Measurements from ENCODE around the gene LDLRAD3. TPM values are rescaled to one million over a fixed set of nuclear protein-coding genes. Genes with fewer than 3 reads are reported as not detected.

LDLRAD3 gene
- total RNA-seq, 2 experiments from 2014 or later, result not detected

- no peaks in the 10 kb centered on the region for H3K9me3 Mint-ChIP-seq (ENCODE audit: low read depth)
- H3K4me3 Mint-ChIP-seq, result no peak overlapping the region
- peaks cover 1% of the 10 kb centered on the region for H3K4me1 Mint-ChIP-seq
- DNase-seq, result no peak
- H3K27ac Mint-ChIP-seq, result no peak overlapping the region
- no peak for ATAC-seq
- H3K36me3 Mint-ChIP-seq, result no peaks in the 10 kb centered on the region
- CTCF ChIA-PET, result no interaction called here
- no peaks in the 10 kb centered on the region for H3K27me3 Mint-ChIP-seq
Observed at GRCh38 chr11:36047344-36047743, 103.5 kb downstream of the LDLRAD3 start.

- Mint-ChIP-seq H3K27me3 (no peaks in the 10 kb centered on the region), H3K27ac (no peak overlapping the region)
- CTCF ChIA-PET, result no interaction called here
Observed at GRCh38 chr11:36048496-36049247, 104.8 kb downstream of the LDLRAD3 start.

GRCh38 chr11:36051235-36052144, 107.6 kb downstream of the LDLRAD3 start:
- Mint-ChIP-seq H3K27ac (no peak overlapping the region), H3K27me3 (no peaks in the 10 kb centered on the region), H3K4me1 (peaks cover 1% of the 10 kb centered on the region), H3K36me3 (no peaks in the 10 kb centered on the region), H3K4me3 (no peak overlapping the region), H3K9me3 (ENCODE audit: low read depth) (peaks cover 5% of the 10 kb centered on the region)
- no peak for DNase-seq
- CTCF ChIA-PET, result no interaction called here
- no peak for ATAC-seq

More at GRCh38 chr11:36048496-36049247, 104.8 kb downstream of the LDLRAD3 start:
- H3K36me3 Mint-ChIP-seq, result no peaks in the 10 kb centered on the region
- DNase-seq (no peak), ATAC-seq (no peak)
- H3K4me3 Mint-ChIP-seq, result no peak overlapping the region
- no peaks in the 10 kb centered on the region for H3K9me3 Mint-ChIP-seq (ENCODE audit: low read depth)
- H3K4me1 Mint-ChIP-seq, result peaks cover 1% of the 10 kb centered on the region

GRCh38 chr11:36053281-36053680, 109.4 kb downstream of the LDLRAD3 start:
- CTCF ChIA-PET, result interaction anchor here (0.7 kb wide), 1 partner anchor 213 kb away, joined by 3 read pairs; no protein-coding TSS in a partner anchor
- Mint-ChIP-seq H3K4me1 (peaks cover 1% of the 10 kb centered on the region), H3K27me3 (no peaks in the 10 kb centered on the region), H3K9me3 (ENCODE audit: low read depth) (peaks cover 5% of the 10 kb centered on the region), H3K36me3 (no peaks in the 10 kb centered on the region), H3K4me3 (no peak overlapping the region), H3K27ac (no peak overlapping the region)
- no peak for ATAC-seq
- no peak for DNase-seq

- Mint-ChIP-seq H3K4me3 (no peak overlapping the region), H3K9me3 (ENCODE audit: low read depth) (peaks cover 5% of the 10 kb centered on the region), H3K27ac (no peak overlapping the region), H3K4me1 (peaks cover 1% of the 10 kb centered on the region), H3K27me3 (no peaks in the 10 kb centered on the region), H3K36me3 (no peaks in the 10 kb centered on the region)
- CTCF ChIA-PET, result no interaction called here
- DNase-seq (no peak), ATAC-seq (no peak)
Observed at GRCh38 chr11:36053862-36054261, 110.0 kb downstream of the LDLRAD3 start.

GRCh38 chr11:36054628-36055027, 110.8 kb downstream of the LDLRAD3 start:
- Mint-ChIP-seq H3K4me3 (no peak overlapping the region), H3K27me3 (no peaks in the 10 kb centered on the region), H3K36me3 (no peaks in the 10 kb centered on the region), H3K9me3 (ENCODE audit: low read depth) (peaks cover 5% of the 10 kb centered on the region), H3K4me1 (peaks cover 1% of the 10 kb centered on the region), H3K27ac (no peak overlapping the region)
- CTCF ChIA-PET, result no interaction called here
- no peak for ATAC-seq
- DNase-seq, result no peak

- peaks cover 5% of the 10 kb centered on the region for H3K9me3 Mint-ChIP-seq (ENCODE audit: low read depth)
- no peaks in the 10 kb centered on the region for H3K27me3 Mint-ChIP-seq
- no peak overlapping the region for H3K4me3 Mint-ChIP-seq
- no peaks in the 10 kb centered on the region for H3K36me3 Mint-ChIP-seq
- DNase-seq, result no peak
- ATAC-seq, result no peak
- CTCF ChIA-PET, result no interaction called here
- H3K27ac Mint-ChIP-seq, result no peak overlapping the region
- H3K4me1 Mint-ChIP-seq, result peaks cover 1% of the 10 kb centered on the region
Observed at GRCh38 chr11:36056160-36056751, 112.4 kb downstream of the LDLRAD3 start.

GRCh38 chr11:36057379-36058042, 113.6 kb downstream of the LDLRAD3 start:
- H3K27me3 Mint-ChIP-seq, result no peaks in the 10 kb centered on the region
- no peaks in the 10 kb centered on the region for H3K36me3 Mint-ChIP-seq
- H3K9me3 Mint-ChIP-seq (ENCODE audit: low read depth), result peaks cover 5% of the 10 kb centered on the region
- H3K4me1 Mint-ChIP-seq, result no peaks in the 10 kb centered on the region
- CTCF ChIA-PET, result interaction anchor here (0.6 kb wide), 1 partner anchor 268 kb away, joined by 3 read pairs; no protein-coding TSS in a partner anchor
- DNase-seq (no peak), ATAC-seq (no peak)
- H3K27ac Mint-ChIP-seq, result no peak overlapping the region
- no peak overlapping the region for H3K4me3 Mint-ChIP-seq

GRCh38 chr11:36059660-36060059, 115.8 kb downstream of the LDLRAD3 start:
- Mint-ChIP-seq H3K27me3 (peaks cover under 1% of the 10 kb centered on the region), H3K4me3 (no peak overlapping the region), H3K27ac (no peak overlapping the region), H3K36me3 (no peaks in the 10 kb centered on the region), H3K4me1 (no peaks in the 10 kb centered on the region), H3K9me3 (ENCODE audit: low read depth) (peaks cover 2% of the 10 kb centered on the region)
- no peak for ATAC-seq
- DNase-seq, result no peak
- CTCF ChIA-PET, result no interaction called here

- CTCF ChIA-PET, result no interaction called here
- Mint-ChIP-seq H3K4me1 (no peaks in the 10 kb centered on the region), H3K9me3 (ENCODE audit: low read depth) (no peaks in the 10 kb centered on the region), H3K36me3 (no peaks in the 10 kb centered on the region), H3K27ac (no peak overlapping the region), H3K4me3 (no peak overlapping the region), H3K27me3 (peaks cover 2% of the 10 kb centered on the region)
- ATAC-seq (no peak), DNase-seq (no peak)
Observed at GRCh38 chr11:36060926-36061325, 117.1 kb downstream of the LDLRAD3 start.

- no peaks in the 10 kb centered on the region for H3K9me3 Mint-ChIP-seq (ENCODE audit: low read depth)
Observed at GRCh38 chr11:36061471-36061870, 117.6 kb downstream of the LDLRAD3 start.

GRCh38 chr11:36062796-36063365, 119.0 kb downstream of the LDLRAD3 start:
- no peak for DNase-seq
- Mint-ChIP-seq H3K4me1 (no peaks in the 10 kb centered on the region), H3K36me3 (no peaks in the 10 kb centered on the region), H3K27ac (no peak overlapping the region), H3K4me3 (no peak overlapping the region), H3K27me3 (peaks cover 2% of the 10 kb centered on the region), H3K9me3 (ENCODE audit: low read depth) (peaks cover 3% of the 10 kb centered on the region)
- CTCF ChIA-PET, result no interaction called here
- ATAC-seq, result no peak

More at GRCh38 chr11:36061471-36061870, 117.6 kb downstream of the LDLRAD3 start:
- Mint-ChIP-seq H3K4me1 (no peaks in the 10 kb centered on the region), H3K27ac (no peak overlapping the region), H3K4me3 (no peak overlapping the region), H3K36me3 (no peaks in the 10 kb centered on the region), H3K27me3 (peaks cover 2% of the 10 kb centered on the region)
- ATAC-seq, result no peak
- no peak for DNase-seq
- CTCF ChIA-PET, result no interaction called here

- no peak for DNase-seq
- Mint-ChIP-seq H3K27me3 (peaks cover 4% of the 10 kb centered on the region), H3K36me3 (no peaks in the 10 kb centered on the region), H3K4me1 (no peaks in the 10 kb centered on the region), H3K27ac (no peak overlapping the region), H3K9me3 (ENCODE audit: low read depth) (peaks cover 3% of the 10 kb centered on the region), H3K4me3 (no peak overlapping the region)
- CTCF ChIA-PET, result no interaction called here
- no peak for ATAC-seq
Observed at GRCh38 chr11:36065436-36065835, 121.6 kb downstream of the LDLRAD3 start.

Measured in activated CD8-positive, alpha-beta memory T cell treated with anti-CD3 and anti-CD28 coated beads, Interleukin-2, amount 10 ng/mL, durations not matched to agents 7 days and 5 days (primary cell).